ENCODE results near the gene ITK. TPM values are rescaled to one million over a fixed set of nuclear protein-coding genes. Genes with fewer than 3 reads are reported as not detected.
A peak's percentile ranks its signal among the peaks of the same experiment; 100 is the strongest.
"Not testable (repeated sequence)": the region's sequence is repeated elsewhere in the genome, so short reads cannot be mapped to it uniquely, and the experiment has no call there.

ITK gene
- total RNA-seq, 1 donor, result not detected

DNA sequence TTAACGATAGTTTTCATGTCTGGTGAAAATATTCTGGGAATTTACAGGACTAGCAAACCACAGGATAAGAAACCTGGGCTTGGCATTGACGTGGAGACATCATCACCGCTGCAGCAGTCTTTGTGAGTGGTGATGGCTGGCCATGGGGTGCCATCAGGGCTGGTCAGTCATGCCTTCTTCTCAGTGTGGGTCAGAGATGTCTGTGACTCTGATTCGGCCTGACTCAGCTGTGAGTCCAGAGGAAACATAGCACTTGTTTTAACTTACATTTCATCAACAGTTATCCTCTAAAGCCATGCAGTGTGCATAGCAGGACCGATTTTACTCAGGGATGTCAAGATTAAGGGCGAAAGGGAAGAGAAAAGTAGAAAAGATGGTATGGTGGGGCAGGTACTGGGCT is 52.1 kb downstream of the ITK start:
- no peak overlapping the region for H3K4me3 ChIP-seq (ENCODE audit: low read depth, low read length)
- no peak for DNase-seq (ENCODE audit: low read depth)
- TF ChIP-seq, protein P1, sequence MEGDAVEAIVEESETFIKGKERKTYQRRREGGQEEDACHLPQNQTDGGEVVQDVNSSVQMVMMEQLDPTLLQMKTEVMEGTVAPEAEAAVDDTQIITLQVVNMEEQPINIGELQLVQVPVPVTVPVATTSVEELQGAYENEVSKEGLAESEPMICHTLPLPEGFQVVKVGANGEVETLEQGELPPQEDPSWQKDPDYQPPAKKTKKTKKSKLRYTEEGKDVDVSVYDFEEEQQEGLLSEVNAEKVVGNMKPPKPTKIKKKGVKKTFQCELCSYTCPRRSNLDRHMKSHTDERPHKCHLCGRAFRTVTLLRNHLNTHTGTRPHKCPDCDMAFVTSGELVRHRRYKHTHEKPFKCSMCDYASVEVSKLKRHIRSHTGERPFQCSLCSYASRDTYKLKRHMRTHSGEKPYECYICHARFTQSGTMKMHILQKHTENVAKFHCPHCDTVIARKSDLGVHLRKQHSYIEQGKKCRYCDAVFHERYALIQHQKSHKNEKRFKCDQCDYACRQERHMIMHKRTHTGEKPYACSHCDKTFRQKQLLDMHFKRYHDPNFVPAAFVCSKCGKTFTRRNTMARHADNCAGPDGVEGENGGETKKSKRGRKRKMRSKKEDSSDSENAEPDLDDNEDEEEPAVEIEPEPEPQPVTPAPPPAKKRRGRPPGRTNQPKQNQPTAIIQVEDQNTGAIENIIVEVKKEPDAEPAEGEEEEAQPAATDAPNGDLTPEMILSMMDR (IDR thresholded peaks at IDR 0.05; ENCODE audit: insufficient read depth, low read depth, low read length), result no peak

DNA sequence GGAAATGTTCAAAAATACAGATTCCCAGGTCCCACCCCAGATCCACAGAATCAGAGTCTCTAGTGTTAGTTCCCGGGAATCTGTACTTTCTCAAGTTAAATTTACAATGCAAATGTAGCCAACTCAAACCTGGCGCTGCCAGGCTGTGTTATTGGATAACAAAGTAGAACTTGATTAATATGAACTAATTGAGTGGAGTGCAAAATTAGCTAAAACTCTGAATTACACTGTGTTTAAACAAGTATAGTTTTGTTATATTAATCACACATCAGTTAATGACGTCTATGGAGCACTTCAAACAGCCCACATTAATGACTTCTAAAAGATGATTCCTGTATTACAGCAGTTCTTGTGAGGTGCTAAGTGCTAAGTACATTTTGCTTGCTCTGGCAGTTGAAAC is 52.9 kb downstream of the ITK start:
- TF ChIP-seq, protein P1 (IDR thresholded peaks at IDR 0.05; ENCODE audit: insufficient read depth, low read depth, low read length), result no peak
- no peak for DNase-seq (ENCODE audit: low read depth)
- no peak overlapping the region for H3K4me3 ChIP-seq (ENCODE audit: low read depth, low read length)

DNA sequence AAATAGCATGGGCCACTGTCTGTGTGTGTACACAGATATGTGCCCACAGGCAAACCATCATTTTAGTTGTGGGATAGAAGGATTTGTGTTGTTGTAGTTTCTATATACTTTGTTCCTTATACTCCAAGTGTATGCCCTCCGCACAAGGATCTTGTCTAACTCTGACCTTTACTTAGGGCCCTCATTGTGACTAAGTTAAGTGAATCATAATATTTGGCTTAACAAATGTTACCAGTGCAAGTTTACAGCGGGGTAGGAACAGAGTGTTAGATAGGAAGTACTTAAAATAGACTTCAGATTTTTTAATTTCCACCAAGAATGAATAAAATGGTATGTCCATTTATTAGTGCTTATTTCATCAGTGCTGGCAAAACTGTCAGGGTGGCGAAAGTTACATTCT is 55.8 kb downstream of the ITK start:
- no peak for DNase-seq (ENCODE audit: low read depth)
- H3K4me3 ChIP-seq (ENCODE audit: low read depth, low read length), result no peak overlapping the region
- TF ChIP-seq, protein P1 (IDR thresholded peaks at IDR 0.05; ENCODE audit: insufficient read depth, low read depth, low read length), result no peak

DNA sequence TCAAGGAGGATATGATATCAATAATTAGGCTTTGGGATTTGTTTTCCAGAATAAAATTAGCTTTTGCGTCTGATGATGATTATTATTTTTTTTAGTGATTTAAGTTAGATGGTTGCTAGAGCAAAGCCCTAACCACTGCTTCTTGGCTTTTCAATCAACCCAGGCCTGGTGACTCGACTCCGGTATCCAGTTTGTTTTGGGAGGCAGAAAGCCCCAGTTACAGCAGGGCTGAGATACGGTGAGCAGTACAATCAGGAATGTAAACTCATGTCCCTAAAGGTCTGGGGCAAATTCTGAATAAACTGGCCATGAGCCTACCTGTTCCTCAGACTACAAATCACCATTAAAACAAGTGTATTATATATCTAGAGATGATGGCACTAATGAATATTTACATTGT is 60.8 kb downstream of the ITK start:
- peak; percentile 13 for DNase-seq (ENCODE audit: low read depth)

DNA sequence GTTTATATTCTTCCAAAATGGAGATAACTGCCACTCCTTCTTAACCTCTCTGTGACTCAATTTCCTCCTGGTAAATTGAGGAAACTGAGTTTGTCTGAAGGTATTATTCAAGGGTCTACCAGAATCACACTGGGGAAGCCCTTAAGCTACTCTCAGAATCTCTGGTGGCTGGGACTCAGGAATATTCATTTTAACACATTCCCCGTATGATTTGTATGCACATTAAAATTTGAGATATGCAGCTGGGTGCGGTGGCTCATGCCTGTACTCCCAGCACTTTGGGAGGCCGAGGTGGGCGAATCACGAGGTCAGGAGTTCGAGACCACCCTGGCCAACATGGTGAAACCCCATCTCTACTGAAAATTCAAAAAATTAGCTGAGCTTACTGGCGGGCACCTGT is 64.1 kb downstream of the ITK start:
- not testable (repeated sequence) for DNase-seq (ENCODE audit: low read depth); H3K4me3 ChIP-seq (ENCODE audit: low read depth, low read length)

More for the DNA sequence above, 60.8 kb downstream of the ITK start:
- no peak overlapping the region for H3K4me3 ChIP-seq (ENCODE audit: low read depth, low read length)
- TF ChIP-seq, protein P1 (IDR thresholded peaks at IDR 0.05; ENCODE audit: insufficient read depth, low read depth, low read length), result no peak

DNA sequence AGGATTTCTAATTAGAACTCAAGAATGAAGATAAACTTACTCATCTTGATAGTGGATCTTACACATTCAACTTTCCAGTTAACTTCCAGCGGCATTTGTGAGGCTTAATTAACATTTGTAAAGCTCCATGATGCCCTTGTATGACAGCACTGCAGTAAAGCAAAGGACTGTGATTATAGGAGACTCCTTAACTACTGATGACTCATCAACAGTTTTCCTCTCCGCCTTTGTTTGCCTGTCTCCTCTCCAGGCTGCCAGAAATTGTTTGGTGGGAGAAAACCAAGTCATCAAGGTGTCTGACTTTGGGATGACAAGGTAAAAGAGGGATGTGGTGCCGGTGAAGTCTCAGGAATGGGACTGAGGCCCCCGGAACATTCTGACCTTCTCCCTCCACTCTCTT is 64.8 kb downstream of the ITK start:
- no peak overlapping the region for H3K4me3 ChIP-seq (ENCODE audit: low read depth, low read length)
- DNase-seq (ENCODE audit: low read depth), result no peak
- TF ChIP-seq, protein P1 (IDR thresholded peaks at IDR 0.05; ENCODE audit: insufficient read depth, low read depth, low read length), result no peak

DNA sequence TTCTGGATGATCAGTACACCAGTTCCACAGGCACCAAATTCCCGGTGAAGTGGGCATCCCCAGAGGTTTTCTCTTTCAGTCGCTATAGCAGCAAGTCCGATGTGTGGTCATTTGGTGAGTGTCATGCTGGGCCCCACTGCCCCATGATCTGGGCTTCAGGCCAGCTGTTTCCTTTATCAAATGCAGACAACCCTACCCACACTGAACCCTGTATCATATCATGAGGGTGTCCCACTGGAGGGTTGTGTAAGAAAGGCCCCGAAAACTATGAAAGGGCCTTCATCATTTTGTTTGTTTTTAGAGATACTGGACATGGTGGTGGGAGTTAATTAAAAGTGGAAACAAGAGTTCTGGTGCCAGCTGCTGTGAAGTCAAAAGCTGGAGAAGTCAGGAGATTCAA is 65.2 kb downstream of the ITK start:
- TF ChIP-seq, protein P1 (IDR thresholded peaks at IDR 0.05; ENCODE audit: insufficient read depth, low read depth, low read length), result no peak
- no peak for DNase-seq (ENCODE audit: low read depth)
- H3K4me3 ChIP-seq (ENCODE audit: low read depth, low read length), result no peak overlapping the region
